Thyroid gland (tissue), 4 donors: ENCODE results near the gene SLC10A2. TPM values are rescaled to one million over a fixed set of nuclear protein-coding genes. Genes with fewer than 3 reads are reported as not detected.

Experiments used
- DNase-seq, 2 donors: peaks; one replicate each; pipeline ENCODE4 v3.0.0-alpha.2; 2019
- H3K27ac ChIP-seq, 3 donors: fragments of 200-600 bp; sonication (generic); 1 replicate in 2 of 3; 2 replicates in 1 of 3; pipeline ENCODE4 v1.5.1; 2016 to 2019; ENCODE audit warnings: mild to moderate bottlenecking in 1 of 3, moderate library complexity in 1 of 3
- H3K27me3 ChIP-seq: fragments of 200-600 bp; sonication (generic); one replicate; pipeline ENCODE4 v1.5.1; 2019
- H3K36me3 ChIP-seq, 2 donors: fragments of 200-600 bp; sonication (generic); one replicate each; pipeline ENCODE4 v1.5.1; 2016 to 2019
- H3K4me1 ChIP-seq, 2 donors: fragments of 200-600 bp; sonication (generic); one replicate each; pipeline ENCODE4 v1.5.1; 2017 to 2019
- H3K4me3 ChIP-seq, 3 donors: fragments of 200-600 bp; sonication (generic); replicated peaks in 1 of 3; 1 replicate in 2 of 3; 2 replicates in 1 of 3; pipeline ENCODE4 v1.5.1; 2016; ENCODE audit warnings: mild to moderate bottlenecking in 1 of 3
- H3K9me3 ChIP-seq: fragments of 200-600 bp; sonication (generic); one replicate; pipeline ENCODE4 v1.5.1; 2017
- POLR2A ChIP-seq, 2 donors: fragments of 450-650 bp; IDR thresholded peaks; one replicate each; pipeline ENCODE4 v1.6.1; 2017; ENCODE audit warnings: antibody characterized with exemption in 2 of 2, mild to moderate bottlenecking in 2 of 2, moderate library complexity in 1 of 2
- WGBS, 2 donors: methylation state at CpG; one replicate each; pipeline ENCODE4 v1.1.5; 2017; 5-methylcytosine and 5-hydroxymethylcytosine counted together
- intact Hi-C: fragments of 100-400 bp; cut with DNase I; formaldehyde crosslinking; loops from one replicate; pipeline ENCODE4 v1.15.1; 2023
- total RNA-seq, 4 donors: library from RNA; depleted of rRNA; stranded (reverse); fragments of >200 nt; gene quantifications; one replicate each; pipeline ENCODE4 v1.2.3, GENCODE V29; 2016
- TF ChIP-seq, protein P1 (sequence below), 6 experiments: fragments of 200-600 bp in 3 of 6; fragments of 450-650 bp in 3 of 6; sonication (generic) in 3 of 6; IDR thresholded peaks; one replicate each; pipeline ENCODE4 v1.5.1; 2016 to 2019; ENCODE audit warnings: antibody characterized with exemption in 6 of 6, mild to moderate bottlenecking in 2 of 6, inconsistent platforms in 1 of 6, moderate library complexity in 1 of 6

SLC10A2 gene
- total RNA-seq, 4 donors from 2014 or later = not detected

DNA sequence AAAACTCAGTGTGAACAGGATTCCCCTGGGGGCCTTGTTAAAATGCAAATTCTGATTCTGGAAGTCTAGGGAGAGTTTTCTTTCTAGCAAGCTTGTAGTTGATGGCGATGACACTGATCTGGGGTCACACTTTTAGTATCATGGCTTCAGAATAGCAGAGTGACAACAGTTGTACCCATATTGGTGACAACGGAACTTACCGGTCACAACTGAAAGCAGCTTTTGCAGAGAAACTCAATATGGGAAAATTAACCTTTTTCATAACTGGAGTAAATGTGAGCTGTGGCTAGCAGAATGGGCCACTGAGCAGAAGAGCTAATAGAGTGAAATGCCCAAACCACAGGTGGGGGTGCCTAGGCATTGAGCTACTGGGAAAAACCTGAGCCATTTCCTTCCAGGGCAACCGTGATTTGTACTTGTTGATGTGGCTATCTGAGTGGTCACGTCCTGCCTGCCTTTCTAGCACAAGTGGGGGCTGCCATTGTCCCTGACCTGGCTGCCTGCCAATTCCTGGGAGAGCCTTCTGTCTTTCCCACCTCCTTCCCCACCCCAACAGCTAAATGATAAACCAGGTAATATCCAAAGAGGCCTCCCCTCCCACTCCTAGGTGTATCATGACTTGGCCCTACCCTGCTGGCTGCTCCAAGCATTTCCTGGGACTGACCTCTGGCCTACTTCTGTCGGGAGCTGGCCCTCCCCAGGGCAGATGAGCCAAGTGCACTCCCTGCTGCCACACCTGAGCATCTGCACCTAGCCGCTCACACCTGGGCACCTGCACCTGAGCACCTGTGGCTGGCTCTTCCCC, 1.7 kb upstream of the SLC10A2 start:
- Histone ChIP-seq H3K4me3 (no peak overlapping the region), H3K27ac (no peak overlapping the region), H3K27me3 (no peaks in the 10 kb centered on the region), H3K4me1 (no peaks in the 10 kb centered on the region), H3K36me3 (no peaks in the 10 kb centered on the region), H3K9me3 (no peaks in the 10 kb centered on the region)
- no peak for DNase-seq
- TF ChIP-seq POLR2A (IDR thresholded peaks at IDR 0.05) = no peak
- TF ChIP-seq, protein P1, sequence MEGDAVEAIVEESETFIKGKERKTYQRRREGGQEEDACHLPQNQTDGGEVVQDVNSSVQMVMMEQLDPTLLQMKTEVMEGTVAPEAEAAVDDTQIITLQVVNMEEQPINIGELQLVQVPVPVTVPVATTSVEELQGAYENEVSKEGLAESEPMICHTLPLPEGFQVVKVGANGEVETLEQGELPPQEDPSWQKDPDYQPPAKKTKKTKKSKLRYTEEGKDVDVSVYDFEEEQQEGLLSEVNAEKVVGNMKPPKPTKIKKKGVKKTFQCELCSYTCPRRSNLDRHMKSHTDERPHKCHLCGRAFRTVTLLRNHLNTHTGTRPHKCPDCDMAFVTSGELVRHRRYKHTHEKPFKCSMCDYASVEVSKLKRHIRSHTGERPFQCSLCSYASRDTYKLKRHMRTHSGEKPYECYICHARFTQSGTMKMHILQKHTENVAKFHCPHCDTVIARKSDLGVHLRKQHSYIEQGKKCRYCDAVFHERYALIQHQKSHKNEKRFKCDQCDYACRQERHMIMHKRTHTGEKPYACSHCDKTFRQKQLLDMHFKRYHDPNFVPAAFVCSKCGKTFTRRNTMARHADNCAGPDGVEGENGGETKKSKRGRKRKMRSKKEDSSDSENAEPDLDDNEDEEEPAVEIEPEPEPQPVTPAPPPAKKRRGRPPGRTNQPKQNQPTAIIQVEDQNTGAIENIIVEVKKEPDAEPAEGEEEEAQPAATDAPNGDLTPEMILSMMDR (IDR thresholded peaks at IDR 0.05) = no peak
- intact Hi-C loops = no loop called here
- 62 to 74% methylated on average over 7 of the region's 7 CpGs for WGBS, 2 donors

DNA sequence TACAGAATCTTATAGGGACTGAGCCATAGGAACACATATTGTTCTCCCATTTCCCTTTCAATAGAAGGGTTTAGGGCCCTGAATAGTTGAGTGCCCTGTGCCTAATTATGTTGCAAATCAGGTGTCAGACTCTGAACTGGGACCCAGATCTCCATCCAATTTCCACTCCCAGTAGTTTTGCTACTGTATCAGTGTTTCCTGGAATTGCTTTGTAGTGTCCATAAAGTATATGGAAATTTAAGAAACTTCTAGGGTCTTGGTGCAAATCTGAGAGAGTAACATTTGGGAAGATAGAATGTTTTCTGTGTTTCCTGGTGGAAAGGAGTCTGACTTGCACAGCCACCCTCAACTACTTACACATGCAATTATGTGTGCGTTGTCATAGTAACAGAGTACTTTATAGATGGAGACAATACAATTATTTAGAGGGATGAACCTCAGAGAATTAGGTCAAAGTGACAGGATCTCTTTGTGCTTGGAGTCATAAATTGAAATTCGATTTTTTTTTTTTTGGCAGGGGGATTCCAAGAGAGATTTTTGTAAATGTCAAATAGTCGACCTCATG, 646 bp upstream of the SLC10A2 start:
- H3K4me1 ChIP-seq = no peaks in the 10 kb centered on the region
- TF ChIP-seq, protein P1 (IDR thresholded peaks at IDR 0.05) = no peak
- no peak for TF ChIP-seq POLR2A (IDR thresholded peaks at IDR 0.05)
- intact Hi-C loops = no loop called here
- DNase-seq = no peak
- no peaks in the 10 kb centered on the region for H3K36me3 ChIP-seq
- 76 to 79% methylated on average over 3 of the region's 3 CpGs for WGBS, 2 donors
- H3K27ac ChIP-seq = no peak overlapping the region
- H3K4me3 ChIP-seq = no peak overlapping the region
- no peaks in the 10 kb centered on the region for H3K27me3 ChIP-seq
- H3K9me3 ChIP-seq = no peaks in the 10 kb centered on the region

DNA sequence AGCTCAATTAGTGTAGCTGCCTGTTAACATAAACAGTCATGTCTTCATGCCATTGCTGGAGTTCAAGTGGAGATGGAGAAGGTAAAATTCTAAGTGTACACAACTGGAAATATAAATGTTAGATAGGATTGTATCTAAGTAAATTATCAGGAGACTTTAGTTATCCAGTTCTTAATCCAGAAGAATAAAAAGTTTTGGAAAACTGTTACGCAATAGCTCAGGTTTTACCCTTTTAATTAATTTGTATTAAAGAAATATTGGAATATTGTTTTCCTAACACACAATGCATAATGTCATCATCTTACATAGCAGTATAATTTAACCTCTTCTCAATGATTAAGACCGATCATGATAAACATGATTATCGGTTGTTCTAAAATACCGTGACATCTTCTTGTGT, 2.8 kb downstream of the SLC10A2 start:
- no peak for DNase-seq
- no peak overlapping the region for H3K27ac ChIP-seq
- TF ChIP-seq POLR2A (IDR thresholded peaks at IDR 0.05) = no peak
- TF ChIP-seq, protein P1 (IDR thresholded peaks at IDR 0.05) = no peak
- no peaks in the 10 kb centered on the region for H3K27me3 ChIP-seq
- no peaks in the 10 kb centered on the region for H3K9me3 ChIP-seq
- H3K36me3 ChIP-seq = no peaks in the 10 kb centered on the region
- H3K4me3 ChIP-seq = no peak overlapping the region
- 98% methylated on average over 4 of the region's 4 CpGs for WGBS, 2 donors
- H3K4me1 ChIP-seq = no peaks in the 10 kb centered on the region
- intact Hi-C loops = no loop called here

DNA sequence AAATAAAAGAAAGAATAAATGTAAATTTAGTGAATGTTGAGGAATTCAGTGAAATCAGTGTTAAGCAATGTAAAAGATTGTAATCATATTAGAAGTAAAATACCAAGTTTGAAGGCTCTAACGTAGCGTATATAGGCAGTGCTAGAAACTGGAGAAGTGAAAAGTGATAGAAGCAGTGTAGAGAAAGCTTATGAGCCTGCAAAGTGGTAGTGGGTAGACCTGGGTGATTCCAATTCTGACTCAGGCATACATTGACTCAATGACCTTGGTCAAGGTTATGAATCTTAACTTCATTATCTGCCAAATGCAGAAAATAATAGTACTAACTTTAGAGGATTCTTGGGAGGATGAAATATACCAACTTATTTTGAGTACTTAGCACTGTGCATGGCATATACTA, 4.1 kb downstream of the SLC10A2 start:
- no peak for TF ChIP-seq POLR2A (IDR thresholded peaks at IDR 0.05)
- TF ChIP-seq, protein P1 (IDR thresholded peaks at IDR 0.05) = no peak
- Histone ChIP-seq H3K9me3 (no peaks in the 10 kb centered on the region), H3K27ac (no peak overlapping the region), H3K36me3 (no peaks in the 10 kb centered on the region), H3K27me3 (no peaks in the 10 kb centered on the region), H3K4me3 (no peak overlapping the region), H3K4me1 (no peaks in the 10 kb centered on the region)
- no peak for DNase-seq
- intact Hi-C loops = no loop called here
- 85 to 86% methylated on average over 2 of the region's 2 CpGs for WGBS, 2 donors

DNA sequence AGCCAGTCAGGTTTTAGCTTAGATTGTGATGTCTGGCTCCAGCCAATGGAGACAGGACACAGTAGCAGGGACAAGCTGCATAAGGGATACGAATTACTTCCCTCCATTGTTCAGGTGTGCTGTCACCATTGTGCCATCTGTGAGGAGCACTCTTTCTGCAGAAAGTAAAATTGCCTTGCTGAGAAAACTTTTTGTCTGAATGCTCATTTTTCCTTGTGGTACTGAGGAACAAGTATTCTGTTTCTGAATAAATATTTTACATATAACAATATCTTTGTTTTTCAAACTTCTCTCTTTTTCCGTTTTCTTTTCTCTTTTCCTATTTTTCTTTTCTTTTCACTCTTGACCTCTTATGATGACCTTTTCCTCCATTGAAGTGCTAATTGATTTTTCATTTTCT, 10.2 kb downstream of the SLC10A2 start:
- H3K4me3 ChIP-seq = no peak overlapping the region
- TF ChIP-seq, protein P1 (IDR thresholded peaks at IDR 0.05) = no peak
- no peak for TF ChIP-seq POLR2A (IDR thresholded peaks at IDR 0.05)
- WGBS, 2 donors = 89 to 91% methylated on average over 2 of the region's 2 CpGs

More for the DNA sequence above, 10.2 kb downstream of the SLC10A2 start:
- H3K36me3 ChIP-seq = no peaks in the 10 kb centered on the region
- intact Hi-C loops = no loop called here
- no peaks in the 10 kb centered on the region for H3K9me3 ChIP-seq
- no peaks in the 10 kb centered on the region for H3K4me1 ChIP-seq
- DNase-seq = no peak
- no peak overlapping the region for H3K27ac ChIP-seq
- H3K27me3 ChIP-seq = no peaks in the 10 kb centered on the region
